ENCODE results near the gene DNAJC28. TPM values are rescaled to one million over a fixed set of nuclear protein-coding genes. Genes with fewer than 3 reads are reported as not detected.

The DNAJC28 gene
- total RNA-seq, 1 experiment from 2014 or later = 3.4 TPM

DNA sequence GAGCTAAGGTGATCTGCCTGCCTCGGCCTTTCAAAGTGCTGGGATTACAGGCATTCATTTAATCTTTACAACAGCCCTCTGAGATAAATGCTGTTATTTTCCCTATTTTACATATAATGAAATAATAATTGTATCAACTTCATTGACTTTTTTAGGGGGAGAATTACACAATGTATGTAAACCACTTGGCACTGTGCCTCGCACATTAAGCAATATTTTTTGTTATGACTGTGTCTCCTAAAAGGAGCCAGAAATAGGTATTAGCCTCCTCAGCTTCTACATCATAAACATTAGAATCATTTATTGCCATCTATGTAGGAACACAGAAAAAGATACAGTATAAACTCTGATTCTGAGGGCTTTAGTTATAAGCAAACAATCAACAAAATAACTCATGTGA lies 1.1 kb upstream of the DNAJC28 start:
- DNase-seq = no peak
- Histone ChIP-seq H2BK5ac (ENCODE audit: insufficient read length, low read length) (no peak overlapping the region), H3K9me3 (ENCODE audit: control insufficient read depth, low read depth, low read length) (no peaks in the 10 kb centered on the region), H4K5ac (ENCODE audit: insufficient read length, low read depth, low read length) (no peak overlapping the region), H3K4ac (ENCODE audit: low read depth, low read length) (no peak overlapping the region), H3K79me1 (ENCODE audit: insufficient read depth, low read depth, low read length, poor library complexity, severe bottlenecking) (no peaks in the 10 kb centered on the region), H4K20me1 (ENCODE audit: control insufficient read depth, insufficient read depth, insufficient read length) (no peaks in the 10 kb centered on the region), H4K8ac (replicated peaks; ENCODE audit: insufficient read length, low read depth, low read length) (no peak overlapping the region), H4K91ac (ENCODE audit: insufficient read length, low read depth, low read length) (no peak overlapping the region), H3K27me3 (ENCODE audit: insufficient read depth, low read length) (no peaks in the 10 kb centered on the region), H2BK20ac (ENCODE audit: low read depth, low read length, poor library complexity, severe bottlenecking) (no peak overlapping the region), H3K18ac (ENCODE audit: insufficient read length, low read depth, low read length) (no peak overlapping the region), H3K4me2 (ENCODE audit: insufficient read depth, insufficient read length, low read length) (no peak overlapping the region), H3K23ac (ENCODE audit: insufficient read length, low read depth, low read length) (no peak overlapping the region), H3K14ac (ENCODE audit: insufficient read depth, low read length) (no peak overlapping the region), H3K56ac (ENCODE audit: insufficient read length, low read depth, low read length) (no peak overlapping the region), H2BK12ac (ENCODE audit: insufficient read length, low read depth, low read length) (no peak overlapping the region), H2BK15ac (ENCODE audit: low read depth, low read length) (no peak overlapping the region), H3K4me1 (ENCODE audit: insufficient read depth, low read length) (0 out of 2 replicates have a peak, but pooled peaks cover 2% of the 10 kb centered on the region), H2AFZ (ENCODE audit: low read length) (no peak overlapping the region), H3K23me2 (ENCODE audit: insufficient read length, low read depth, low read length, poor library complexity, severe bottlenecking) (peaks cover 7% of the 10 kb centered on the region), H3K79me2 (ENCODE audit: insufficient read depth, low read length) (no peaks in the 10 kb centered on the region), H2AK5ac (ENCODE audit: insufficient read length, low read length) (no peak overlapping the region), H2BK120ac (ENCODE audit: low read depth, low read length, poor library complexity, severe bottlenecking) (no peak overlapping the region), H3K27ac (ENCODE audit: insufficient read length, low read depth, low read length) (no peak overlapping the region), H3K9ac (ENCODE audit: extremely low read depth, insufficient read length, low read length) (no peak overlapping the region), H3T11ph (ENCODE audit: low read length) (no peak overlapping the region)
- Mint-ChIP-seq H3K27ac (no peak overlapping the region), H3K36me3 (ENCODE audit: insufficient read depth in 1 of 3, low read depth in 3 of 3) (peaks cover 0 to 13% (median 11%) of the 10 kb centered on the region in 3 experiments; a peak in 5 of 7 replicates), H3K4me3 (0 out of 5 replicates have a peak overlapping the region, but pooled peaks of 1 of the 2 experiments have one; percentile 46), H3K27me3 (ENCODE audit: low read depth) (no peaks in the 10 kb centered on the region; the same call in 1 of the 2 replicates), H3K9me3 (no peaks in the 10 kb centered on the region; a peak in 2 of 5 replicates), H3K4me1 (peaks cover 27 to 33% of the 10 kb centered on the region in 2 experiments)
- no CpG with 5 or more reads among the region's 2 CpGs for WGBS (ENCODE audit: extremely low coverage, insufficient read length, low lambda C conversion rate)
- TF ChIP-seq, protein P1, sequence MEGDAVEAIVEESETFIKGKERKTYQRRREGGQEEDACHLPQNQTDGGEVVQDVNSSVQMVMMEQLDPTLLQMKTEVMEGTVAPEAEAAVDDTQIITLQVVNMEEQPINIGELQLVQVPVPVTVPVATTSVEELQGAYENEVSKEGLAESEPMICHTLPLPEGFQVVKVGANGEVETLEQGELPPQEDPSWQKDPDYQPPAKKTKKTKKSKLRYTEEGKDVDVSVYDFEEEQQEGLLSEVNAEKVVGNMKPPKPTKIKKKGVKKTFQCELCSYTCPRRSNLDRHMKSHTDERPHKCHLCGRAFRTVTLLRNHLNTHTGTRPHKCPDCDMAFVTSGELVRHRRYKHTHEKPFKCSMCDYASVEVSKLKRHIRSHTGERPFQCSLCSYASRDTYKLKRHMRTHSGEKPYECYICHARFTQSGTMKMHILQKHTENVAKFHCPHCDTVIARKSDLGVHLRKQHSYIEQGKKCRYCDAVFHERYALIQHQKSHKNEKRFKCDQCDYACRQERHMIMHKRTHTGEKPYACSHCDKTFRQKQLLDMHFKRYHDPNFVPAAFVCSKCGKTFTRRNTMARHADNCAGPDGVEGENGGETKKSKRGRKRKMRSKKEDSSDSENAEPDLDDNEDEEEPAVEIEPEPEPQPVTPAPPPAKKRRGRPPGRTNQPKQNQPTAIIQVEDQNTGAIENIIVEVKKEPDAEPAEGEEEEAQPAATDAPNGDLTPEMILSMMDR (conservative IDR thresholded peaks at IDR 0.05) = no peak
